Caco-2 (cell line): ENCODE data around the gene PRKAR1B. TPM values are rescaled to one million over a fixed set of nuclear protein-coding genes. Genes with fewer than 3 reads are reported as not detected.

Experiments
- BruUV-seq: library from RNA; stranded (reverse); fragments of 400-500 nt; replicated peaks from 2 replicates; lab custom pipeline; 2021; lab: Mats Ljungman, UMichigan
- CTCF ChIA-PET: fragments of 300-600 bp; sonication (Branson Sonifier 250); formaldehyde crosslinking; loops from one replicate; lab custom pipeline; 2022; ENCODE audit warnings: antibody characterized with exemption; lab: Charles Lee
- POLR2A ChIA-PET: fragments of 300-600 bp; sonication (Branson Sonifier 250); formaldehyde crosslinking; loops from one replicate; lab custom pipeline; 2022; ENCODE audit warnings: antibody characterized with exemption; lab: Charles Lee
- DNase-seq, 2 experiments: peaks; one replicate each; pipeline versions ENCODE4 v3.0.0 to v3.0.0-alpha.2; 2020 to 2022
- H3K27me3 ChIP-seq: replicated peaks from 2 replicates; pipeline ENCODE4 v1.6.0; 2011; ENCODE audit warnings: low read length; ENCODE audit not compliant: control insufficient read depth, insufficient read depth
- H3K36me3 ChIP-seq: 2 replicates; pipeline ENCODE4 v1.5.1; 2011; ENCODE audit warnings: low read length; ENCODE audit not compliant: control insufficient read depth, insufficient read depth
- H3K4me1 ChIP-seq: fragments of 250-450 bp; sonication (Bioruptor Pico); 2 replicates; pipeline ENCODE4 v1.5.1; 2020; ENCODE audit warnings: mild to moderate bottlenecking
- H3K4me3 ChIP-seq: 2 replicates; pipeline ENCODE4 v1.5.1; 2011; ENCODE audit warnings: low read depth, mild to moderate bottlenecking, control low read depth, low read length
- H3K9me3 ChIP-seq: fragments of 250-450 bp; sonication (Bioruptor Pico); 2 replicates; pipeline ENCODE4 v1.5.1; 2020; ENCODE audit warnings: mild to moderate bottlenecking, moderate library complexity
- H3K27ac Mint-ChIP-seq: one replicate; pipeline ENCODE4 v1.8.0; 2022; ENCODE audit warnings: mixed read lengths; ENCODE audit not compliant: unreplicated experiment
- H3K27me3 Mint-ChIP-seq: one replicate; pipeline ENCODE4 v1.8.0; 2022; ENCODE audit warnings: mixed read lengths; ENCODE audit not compliant: insufficient read depth, unreplicated experiment
- H3K36me3 Mint-ChIP-seq: one replicate; pipeline ENCODE4 v1.8.0; 2022; ENCODE audit warnings: mild to moderate bottlenecking, mixed read lengths; ENCODE audit not compliant: insufficient read depth, unreplicated experiment
- H3K4me1 Mint-ChIP-seq: one replicate; pipeline ENCODE4 v1.8.0; 2022; ENCODE audit warnings: low read depth, mixed read lengths; ENCODE audit not compliant: unreplicated experiment
- H3K4me3 Mint-ChIP-seq: one replicate; pipeline ENCODE4 v1.8.0; 2022; ENCODE audit warnings: mild to moderate bottlenecking, moderate library complexity, mixed read lengths; ENCODE audit not compliant: unreplicated experiment
- H3K9me3 Mint-ChIP-seq: one replicate; pipeline ENCODE4 v1.8.0; 2022; ENCODE audit warnings: mixed read lengths; ENCODE audit not compliant: unreplicated experiment
- intact Hi-C: fragments of 100-400 bp; cut with micrococcal nuclease; formaldehyde crosslinking; loops from one replicate; pipeline ENCODE4 v1.10.0; 2022; ENCODE audit not compliant: unreplicated experiment
- total RNA-seq: library from RNA; stranded (reverse); gene quantifications from 2 replicates; pipeline ENCODE4 v1.2.3, GENCODE V29; 2022
- TF ChIP-seq, protein P1 (sequence below), 2 experiments: fragments of 200-600 bp in 1 of 2; IDR thresholded peaks; 1 replicate in 1 of 2; 2 replicates in 1 of 2; pipeline versions ENCODE4 v1.5.1 to v1.8.0; 2011 to 2022; ENCODE audit warnings: antibody characterized with exemption in 1 of 2, control low read depth in 1 of 2, inconsistent platforms in 1 of 2, low read depth in 1 of 2, low read length in 1 of 2, mild to moderate bottlenecking in 1 of 2, moderate library complexity in 1 of 2; ENCODE audit not compliant: insufficient read depth in 1 of 2, severe bottlenecking in 1 of 2, unreplicated experiment in 1 of 2

PRKAR1B gene
- total RNA-seq, 1 experiment from 2014 or later: 56.6 TPM

DNA sequence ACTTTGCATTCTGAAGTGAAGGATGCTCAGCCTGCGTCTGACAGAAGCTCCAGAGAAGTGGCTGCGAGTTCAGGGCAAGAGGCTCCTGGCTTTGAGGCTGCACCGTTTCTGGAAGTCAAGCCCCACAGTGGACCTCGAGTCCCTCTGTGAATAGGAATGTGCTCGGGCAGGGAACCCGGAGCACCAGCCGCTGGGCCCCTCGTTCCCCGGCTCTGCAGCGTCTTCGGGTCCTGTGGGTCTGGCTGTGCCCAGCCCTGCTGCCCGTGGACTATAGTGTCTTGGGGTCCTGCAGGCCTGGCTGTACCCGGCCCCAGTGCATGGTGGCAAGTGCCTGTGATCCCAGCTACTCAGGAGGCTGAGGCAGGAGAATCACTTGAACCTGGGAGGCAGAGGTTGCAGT is 45.3 kb upstream of the PRKAR1B start:
- Mint-ChIP-seq H3K4me3 (no peak overlapping the region), H3K4me1 (peaks cover 7% of the 10 kb centered on the region), H3K36me3 (peaks cover 60% of the 10 kb centered on the region), H3K27ac (no peak overlapping the region), H3K9me3 (no peaks in the 10 kb centered on the region), H3K27me3 (no peaks in the 10 kb centered on the region)
- no TSS peak for BruUV-seq
- TF ChIP-seq, protein P1, sequence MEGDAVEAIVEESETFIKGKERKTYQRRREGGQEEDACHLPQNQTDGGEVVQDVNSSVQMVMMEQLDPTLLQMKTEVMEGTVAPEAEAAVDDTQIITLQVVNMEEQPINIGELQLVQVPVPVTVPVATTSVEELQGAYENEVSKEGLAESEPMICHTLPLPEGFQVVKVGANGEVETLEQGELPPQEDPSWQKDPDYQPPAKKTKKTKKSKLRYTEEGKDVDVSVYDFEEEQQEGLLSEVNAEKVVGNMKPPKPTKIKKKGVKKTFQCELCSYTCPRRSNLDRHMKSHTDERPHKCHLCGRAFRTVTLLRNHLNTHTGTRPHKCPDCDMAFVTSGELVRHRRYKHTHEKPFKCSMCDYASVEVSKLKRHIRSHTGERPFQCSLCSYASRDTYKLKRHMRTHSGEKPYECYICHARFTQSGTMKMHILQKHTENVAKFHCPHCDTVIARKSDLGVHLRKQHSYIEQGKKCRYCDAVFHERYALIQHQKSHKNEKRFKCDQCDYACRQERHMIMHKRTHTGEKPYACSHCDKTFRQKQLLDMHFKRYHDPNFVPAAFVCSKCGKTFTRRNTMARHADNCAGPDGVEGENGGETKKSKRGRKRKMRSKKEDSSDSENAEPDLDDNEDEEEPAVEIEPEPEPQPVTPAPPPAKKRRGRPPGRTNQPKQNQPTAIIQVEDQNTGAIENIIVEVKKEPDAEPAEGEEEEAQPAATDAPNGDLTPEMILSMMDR (IDR thresholded peaks at IDR 0.05; ENCODE audit: insufficient read depth in 1 of 2, low read depth in 1 of 2, low read length in 1 of 2, severe bottlenecking in 1 of 2, unreplicated experiment in 1 of 2): no peak
- CTCF ChIA-PET: interaction anchor here (0.7 kb wide), 1 partner anchor 300 kb away, joined by 3 read pairs; no protein-coding TSS in a partner anchor
- intact Hi-C loops: no loop called here
- DNase-seq: no peak
- Histone ChIP-seq H3K27me3 (no peaks in the 10 kb centered on the region; the same call in 1 of the 2 replicates), H3K4me1 (peaks cover 24% of the 10 kb centered on the region), H3K9me3 (no peaks in the 10 kb centered on the region), H3K36me3 (peaks cover 2% of the 10 kb centered on the region), H3K4me3 (no peak overlapping the region)
- POLR2A ChIA-PET: no interaction called here

DNA sequence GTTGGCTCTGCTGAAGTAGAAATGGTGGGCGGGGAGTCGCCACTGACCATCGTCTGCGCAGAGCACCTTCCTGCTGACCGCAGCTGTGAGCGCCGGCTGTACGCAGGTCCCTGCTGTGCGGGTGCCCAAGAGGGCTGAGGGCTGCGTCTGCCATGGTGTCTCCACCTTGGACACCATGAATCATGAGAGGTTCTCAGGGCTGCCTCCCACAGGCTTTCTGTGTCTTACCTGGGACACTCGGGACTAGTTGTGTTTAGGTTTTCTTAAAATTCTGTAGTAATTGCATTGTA is 44.9 kb upstream of the PRKAR1B start:
- BruUV-seq: no TSS peak
- peaks cover 62% of the 10 kb centered on the region for H3K36me3 Mint-ChIP-seq
- H3K4me3 Mint-ChIP-seq: no peak overlapping the region
- Histone ChIP-seq H3K4me1 (peaks cover 24% of the 10 kb centered on the region), H3K4me3 (no peak overlapping the region), H3K36me3 (peaks cover 2% of the 10 kb centered on the region), H3K9me3 (no peaks in the 10 kb centered on the region), H3K27me3 (no peaks in the 10 kb centered on the region; the same call in 1 of the 2 replicates)
- H3K27me3 Mint-ChIP-seq: no peaks in the 10 kb centered on the region
- DNase-seq: no peak
- ChIA-PET CTCF (no interaction called here), POLR2A (no interaction called here)
- H3K4me1 Mint-ChIP-seq: peaks cover 7% of the 10 kb centered on the region
- no peak overlapping the region for H3K27ac Mint-ChIP-seq
- TF ChIP-seq, protein P1 (IDR thresholded peaks at IDR 0.05; ENCODE audit: insufficient read depth in 1 of 2, low read depth in 1 of 2, low read length in 1 of 2, severe bottlenecking in 1 of 2, unreplicated experiment in 1 of 2): no peak
- intact Hi-C loops: no loop called here
- H3K9me3 Mint-ChIP-seq: no peaks in the 10 kb centered on the region

DNA sequence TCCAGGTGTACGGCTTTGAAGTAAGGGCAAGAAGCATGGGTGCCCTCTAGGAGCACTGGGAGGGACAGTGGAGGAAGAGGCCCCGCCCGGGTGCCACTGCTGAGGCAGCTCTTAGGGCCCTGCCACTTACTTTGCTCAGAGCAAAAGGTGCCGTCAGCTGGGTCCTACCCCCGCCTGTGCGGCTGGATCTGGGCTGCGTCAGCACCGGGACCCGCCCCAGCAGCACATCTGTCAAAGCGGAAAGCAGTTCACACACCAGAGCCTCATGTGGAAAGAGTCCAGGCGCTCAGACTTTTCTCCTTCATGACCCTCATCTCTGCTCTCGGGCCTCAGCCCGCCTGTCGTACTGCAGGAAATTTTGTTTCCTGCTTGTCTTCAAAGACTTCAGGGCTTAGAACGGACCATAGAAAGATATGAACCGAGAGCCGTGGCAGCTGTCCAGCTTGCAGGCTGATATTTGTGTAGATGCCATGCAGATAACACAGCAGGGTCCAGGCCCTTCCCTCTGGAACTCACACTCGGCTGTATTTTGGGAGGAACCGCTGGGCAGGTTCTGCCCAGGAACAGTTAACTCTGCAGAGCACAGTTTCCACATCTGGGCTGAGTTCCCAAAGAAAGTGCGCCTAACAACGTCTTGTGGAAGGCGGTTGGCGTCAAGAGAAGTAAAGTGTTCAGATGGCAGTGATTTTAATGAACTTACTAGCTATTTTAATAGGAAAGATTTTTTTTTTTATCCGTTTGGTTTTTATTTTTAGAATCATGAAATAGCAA is 44.3 kb upstream of the PRKAR1B start:
- H3K27ac Mint-ChIP-seq: peak overlapping the region; percentile 63
- peaks cover 2% of the 10 kb centered on the region for H3K36me3 ChIP-seq
- intact Hi-C loops: no loop called here

More for the DNA sequence above, 44.3 kb upstream of the PRKAR1B start:
- POLR2A ChIA-PET: no interaction called here
- BruUV-seq: no TSS peak
- Mint-ChIP-seq H3K27me3 (no peaks in the 10 kb centered on the region), H3K36me3 (peaks cover 68% of the 10 kb centered on the region), H3K4me3 (no peak overlapping the region), H3K4me1 (peaks cover 7% of the 10 kb centered on the region), H3K9me3 (no peaks in the 10 kb centered on the region)
- Histone ChIP-seq H3K27me3 (no peaks in the 10 kb centered on the region), H3K9me3 (no peaks in the 10 kb centered on the region), H3K4me1 (peaks cover 24% of the 10 kb centered on the region), H3K4me3 (no peak overlapping the region)
- TF ChIP-seq, protein P1 (IDR thresholded peaks at IDR 0.05; ENCODE audit: insufficient read depth in 1 of 2, low read depth in 1 of 2, low read length in 1 of 2, severe bottlenecking in 1 of 2, unreplicated experiment in 1 of 2): no peak
- DNase-seq: peak; percentile 41 to 59
- CTCF ChIA-PET: interaction anchor here (0.5 to 1.0 kb wide), 4 partner anchors 36 to 470 kb away, joined by 3 to 10 read pairs (median 4); no protein-coding TSS in a partner anchor
